OCI-LY1 (cell line): ENCODE results near the gene SMIM13.

ENCODE experiments used
- H2AFZ ChIP-seq: fragments of 200-600 bp; sonication (generic), shearing (Covaris generic); 2 replicates; pipeline ENCODE4 v1.6.0; 2014; ENCODE audit warnings: antibody characterized with exemption, mild to moderate bottlenecking, low read length
- H3F3A ChIP-seq: fragments of 200-600 bp; sonication (generic), shearing (Covaris generic); 2 replicates; pipeline ENCODE4 v1.6.0; 2014; ENCODE audit warnings: mild to moderate bottlenecking, antibody characterized with exemption, low read length, moderate library complexity; ENCODE audit not compliant: insufficient read depth
- H3K27ac ChIP-seq: fragments of 200-600 bp; sonication (generic); 2 replicates; pipeline ENCODE4 v1.5.1; 2014; ENCODE audit warnings: low read length, mixed run types, mild to moderate bottlenecking, low read depth; ENCODE audit not compliant: poor library complexity, severe bottlenecking
- H3K27me3 ChIP-seq: fragments of 200-600 bp; sonication (generic); 2 replicates; pipeline ENCODE4 v1.6.0; 2014; ENCODE audit warnings: antibody characterized with exemption, mild to moderate bottlenecking, low read length, moderate library complexity; ENCODE audit not compliant: insufficient read depth
- H3K36me3 ChIP-seq: fragments of 200-600 bp; sonication (generic); 2 replicates; pipeline ENCODE4 v1.6.1; 2014; ENCODE audit warnings: mild to moderate bottlenecking, antibody characterized with exemption, low read length, moderate library complexity, mixed read lengths; ENCODE audit not compliant: insufficient read depth
- H3K4me1 ChIP-seq: fragments of 200-600 bp; sonication (generic); 2 replicates; pipeline ENCODE4 v1.5.1; 2014; ENCODE audit warnings: mild to moderate bottlenecking, low read length, moderate library complexity; ENCODE audit not compliant: insufficient read depth, severe bottlenecking
- H3K4me2 ChIP-seq: fragments of 200-600 bp; sonication (generic), shearing (Covaris generic); 2 replicates; pipeline ENCODE4 v1.6.1; 2014; ENCODE audit warnings: low read length
- H3K4me3 ChIP-seq: fragments of 200-600 bp; sonication (generic); 2 replicates; pipeline ENCODE4 v1.5.1; 2014; ENCODE audit warnings: low read length, low read depth, mild to moderate bottlenecking, mixed read lengths; ENCODE audit not compliant: poor library complexity, severe bottlenecking
- H3K79me2 ChIP-seq: fragments of 200-600 bp; shearing (Covaris generic); 2 replicates; pipeline ENCODE4 v1.6.1; 2016; ENCODE audit warnings: mixed run types, low read length, mixed read lengths; ENCODE audit not compliant: insufficient read depth
- H3K9ac ChIP-seq: fragments of 200-600 bp; sonication (generic), shearing (Covaris generic); 2 replicates; pipeline ENCODE4 v1.6.1; 2014; ENCODE audit warnings: mild to moderate bottlenecking, low read length, mixed read lengths
- H3K9me2 ChIP-seq: fragments of 200-600 bp; sonication (generic), shearing (Covaris generic); 2 replicates; pipeline ENCODE4 v1.6.1; 2014; ENCODE audit warnings: low read depth, mild to moderate bottlenecking, low read length, mixed read lengths
- H3K9me3 ChIP-seq: fragments of 200-600 bp; shearing (Covaris generic); 2 replicates; pipeline ENCODE4 v1.6.1; 2014; ENCODE audit warnings: low read length, mixed read lengths
- H4K20me1 ChIP-seq: fragments of 200-600 bp; sonication (generic), shearing (Covaris generic); 2 replicates; pipeline ENCODE4 v1.6.0; 2016; ENCODE audit warnings: mild to moderate bottlenecking, low read length; ENCODE audit not compliant: insufficient read depth
- EZH2 ChIP-seq: fragments of 200-600 bp; sonication (generic), shearing (Covaris generic); IDR thresholded peaks from 2 replicates; pipeline ENCODE4 v1.8.0; 2017; ENCODE audit warnings: borderline replicate concordance, mixed run types, mild to moderate bottlenecking, antibody characterized with exemption, low read length, moderate library complexity, mixed read lengths
- TF ChIP-seq, protein P1 (sequence below): fragments of 200-600 bp; sonication (generic), shearing (Covaris generic); IDR thresholded peaks from 2 replicates; pipeline ENCODE4 v1.5.1; 2017; ENCODE audit warnings: mild to moderate bottlenecking, antibody characterized with exemption, low read length, moderate library complexity, mixed read lengths

The SMIM13 gene

GRCh38 chr6:11136809-11137208, 43.2 kb downstream of the SMIM13 start:
- Histone ChIP-seq H4K20me1 (no peaks in the 10 kb centered on the region), H3K9me3 (0 out of 2 replicates have a peak, but pooled peaks cover under 1% of the 10 kb centered on the region), H3K36me3 (peaks cover 17% of the 10 kb centered on the region), H3K9me2 (no peaks in the 10 kb centered on the region), H3K9ac (no peak overlapping the region), H3K4me1 (no peaks in the 10 kb centered on the region), H3K79me2 (no peaks in the 10 kb centered on the region), H3K27me3 (no peaks in the 10 kb centered on the region), H3F3A (no peaks in the 10 kb centered on the region), H3K27ac (no peak overlapping the region), H3K4me2 (no peak overlapping the region), H2AFZ (no peak overlapping the region), H3K4me3 (no peak overlapping the region)
- TF ChIP-seq, protein P1, sequence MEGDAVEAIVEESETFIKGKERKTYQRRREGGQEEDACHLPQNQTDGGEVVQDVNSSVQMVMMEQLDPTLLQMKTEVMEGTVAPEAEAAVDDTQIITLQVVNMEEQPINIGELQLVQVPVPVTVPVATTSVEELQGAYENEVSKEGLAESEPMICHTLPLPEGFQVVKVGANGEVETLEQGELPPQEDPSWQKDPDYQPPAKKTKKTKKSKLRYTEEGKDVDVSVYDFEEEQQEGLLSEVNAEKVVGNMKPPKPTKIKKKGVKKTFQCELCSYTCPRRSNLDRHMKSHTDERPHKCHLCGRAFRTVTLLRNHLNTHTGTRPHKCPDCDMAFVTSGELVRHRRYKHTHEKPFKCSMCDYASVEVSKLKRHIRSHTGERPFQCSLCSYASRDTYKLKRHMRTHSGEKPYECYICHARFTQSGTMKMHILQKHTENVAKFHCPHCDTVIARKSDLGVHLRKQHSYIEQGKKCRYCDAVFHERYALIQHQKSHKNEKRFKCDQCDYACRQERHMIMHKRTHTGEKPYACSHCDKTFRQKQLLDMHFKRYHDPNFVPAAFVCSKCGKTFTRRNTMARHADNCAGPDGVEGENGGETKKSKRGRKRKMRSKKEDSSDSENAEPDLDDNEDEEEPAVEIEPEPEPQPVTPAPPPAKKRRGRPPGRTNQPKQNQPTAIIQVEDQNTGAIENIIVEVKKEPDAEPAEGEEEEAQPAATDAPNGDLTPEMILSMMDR = no peak

DNA sequence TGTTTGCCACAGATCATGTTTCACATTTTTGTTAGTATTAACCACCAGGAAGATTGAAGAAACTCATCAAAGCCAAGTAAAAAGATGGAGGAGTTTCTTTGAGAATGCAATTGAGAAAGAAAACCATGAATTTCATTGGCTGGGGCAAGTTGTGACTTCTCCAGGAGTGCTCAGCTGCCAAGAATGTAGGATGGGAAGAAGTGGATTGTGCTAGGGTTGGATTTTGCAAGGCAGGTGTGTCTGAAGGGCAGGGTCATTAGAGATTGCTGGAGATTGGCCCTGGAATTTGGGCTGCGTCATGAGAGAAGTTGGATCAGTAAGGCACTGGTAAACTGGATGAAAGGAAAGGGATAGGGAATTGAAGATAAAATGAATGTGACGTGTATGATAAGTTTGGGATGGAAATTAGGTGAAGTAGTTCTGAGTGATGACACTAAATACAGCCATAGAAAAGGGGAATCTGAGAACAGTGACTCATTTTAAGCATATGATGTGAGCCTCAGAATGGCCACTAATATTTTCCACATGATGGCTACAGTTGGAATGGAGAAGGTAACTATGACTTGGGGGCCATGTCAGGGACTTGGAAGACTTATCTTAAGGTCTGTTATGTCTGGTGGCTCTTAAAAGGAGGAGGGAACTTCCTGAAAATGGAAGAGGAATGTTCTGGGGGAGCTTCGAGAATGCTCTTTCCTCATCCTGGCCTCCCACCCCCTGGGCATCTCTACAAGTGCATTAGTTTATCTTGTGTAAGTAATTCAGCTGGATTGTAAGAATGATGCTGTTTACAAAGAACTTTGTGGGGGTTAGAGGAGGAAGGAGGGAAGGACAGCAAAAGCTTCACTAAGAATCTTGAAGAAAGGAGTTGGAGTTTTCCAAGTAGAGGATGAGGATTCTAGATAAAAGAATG, 45.7 kb downstream of the SMIM13 start:
- Histone ChIP-seq H3K9ac (no peak overlapping the region), H3K4me2 (no peak overlapping the region), H3K36me3 (peaks cover 17% of the 10 kb centered on the region), H2AFZ (no peak overlapping the region), H3K27ac (no peak overlapping the region), H3K27me3 (no peaks in the 10 kb centered on the region), H3K4me3 (no peak overlapping the region), H3K9me2 (no peaks in the 10 kb centered on the region), H3K79me2 (no peaks in the 10 kb centered on the region), H3K9me3 (no peaks in the 10 kb centered on the region), H3K4me1 (no peaks in the 10 kb centered on the region), H4K20me1 (no peaks in the 10 kb centered on the region), H3F3A (no peaks in the 10 kb centered on the region)
- TF ChIP-seq EZH2 = no peak
- TF ChIP-seq, protein P1 = no peak

- H3K4me2 ChIP-seq = no peak overlapping the region
- no peaks in the 10 kb centered on the region for H3K9me2 ChIP-seq
- no peak overlapping the region for H3K27ac ChIP-seq
- no peaks in the 10 kb centered on the region for H4K20me1 ChIP-seq
- H3K79me2 ChIP-seq = no peaks in the 10 kb centered on the region
- H3K9me3 ChIP-seq = no peaks in the 10 kb centered on the region
- no peaks in the 10 kb centered on the region for H3F3A ChIP-seq
- no peak overlapping the region for H2AFZ ChIP-seq
- no peak for TF ChIP-seq EZH2
- TF ChIP-seq, protein P1 = no peak
- H3K9ac ChIP-seq = no peak overlapping the region
- H3K4me1 ChIP-seq = no peaks in the 10 kb centered on the region
- peaks cover 10% of the 10 kb centered on the region for H3K36me3 ChIP-seq
- H3K27me3 ChIP-seq = no peaks in the 10 kb centered on the region
- H3K4me3 ChIP-seq = no peak overlapping the region
Measured at GRCh38 chr6:11140056-11140455, 46.4 kb downstream of the SMIM13 start.
